Colonic mucosa (tissue), 4 donors: ENCODE measurements around the gene CHRDL1. TPM values are rescaled to one million over a fixed set of nuclear protein-coding genes. Genes with fewer than 3 reads are reported as not detected.

ENCODE experiments used
- DNase-seq: peaks from one replicate; pipeline ENCODE4 v3.0.0-alpha.2; 2020
- H3K27ac ChIP-seq: fragments of 200-600 bp; one replicate; pipeline ENCODE4 v1.8.0; 2021
- H3K27me3 ChIP-seq: fragments of 200-600 bp; one replicate; pipeline ENCODE4 v1.8.0; 2021
- H3K36me3 ChIP-seq: fragments of 200-600 bp; one replicate; pipeline ENCODE4 v1.8.0; 2021
- H3K4me1 ChIP-seq: fragments of 200-600 bp; one replicate; pipeline ENCODE4 v1.8.0; 2021; ENCODE audit warnings: mild to moderate bottlenecking
- H3K4me3 ChIP-seq: fragments of 200-600 bp; one replicate; pipeline ENCODE4 v1.8.0; 2021
- H3K9ac ChIP-seq, 2 donors: one replicate each; pipeline ENCODE4 v1.7.0; 2013; ENCODE audit warnings: control low read depth in 2 of 2, low read depth in 2 of 2, low read length in 2 of 2
- H3K9me3 ChIP-seq: fragments of 200-600 bp; one replicate; pipeline ENCODE4 v1.8.0; 2021
- intact Hi-C: fragments of 100-400 bp; cut with DNase I; formaldehyde crosslinking; loops from one replicate; pipeline ENCODE4 v1.14.1; 2022
- total RNA-seq, 2 donors: library from RNA; stranded (reverse); fragmentation: NEBNext Ultra II Directional in 1 of 2; extraction: Animal tissue kit (Norgen Biotek cat#: 25700) in 1 of 2; gene quantifications; one replicate each; pipeline ENCODE4 v1.2.1, GENCODE V29; 2021
- TF ChIP-seq, protein P1 (sequence below): fragments of 200-600 bp; IDR thresholded peaks from one replicate; pipeline ENCODE4 v1.8.0; 2022; ENCODE audit warnings: antibody characterized with exemption, mild to moderate bottlenecking
- donor health status: healthy.
- donor health status: DM: no; HTN: no; CAD: no.
- donor health status: DM: no; HTN: no; CAD: no.

Gene CHRDL1
- total RNA-seq, 2 donors from 2014 or later, result 2.2 to 18.3 TPM

GRCh38 chrX:110699109-110699508 is 96.5 kb downstream of the CHRDL1 start:
- intact Hi-C loops, result no loop called here
- H3K27ac ChIP-seq, result no peak overlapping the region
- TF ChIP-seq, protein P1, sequence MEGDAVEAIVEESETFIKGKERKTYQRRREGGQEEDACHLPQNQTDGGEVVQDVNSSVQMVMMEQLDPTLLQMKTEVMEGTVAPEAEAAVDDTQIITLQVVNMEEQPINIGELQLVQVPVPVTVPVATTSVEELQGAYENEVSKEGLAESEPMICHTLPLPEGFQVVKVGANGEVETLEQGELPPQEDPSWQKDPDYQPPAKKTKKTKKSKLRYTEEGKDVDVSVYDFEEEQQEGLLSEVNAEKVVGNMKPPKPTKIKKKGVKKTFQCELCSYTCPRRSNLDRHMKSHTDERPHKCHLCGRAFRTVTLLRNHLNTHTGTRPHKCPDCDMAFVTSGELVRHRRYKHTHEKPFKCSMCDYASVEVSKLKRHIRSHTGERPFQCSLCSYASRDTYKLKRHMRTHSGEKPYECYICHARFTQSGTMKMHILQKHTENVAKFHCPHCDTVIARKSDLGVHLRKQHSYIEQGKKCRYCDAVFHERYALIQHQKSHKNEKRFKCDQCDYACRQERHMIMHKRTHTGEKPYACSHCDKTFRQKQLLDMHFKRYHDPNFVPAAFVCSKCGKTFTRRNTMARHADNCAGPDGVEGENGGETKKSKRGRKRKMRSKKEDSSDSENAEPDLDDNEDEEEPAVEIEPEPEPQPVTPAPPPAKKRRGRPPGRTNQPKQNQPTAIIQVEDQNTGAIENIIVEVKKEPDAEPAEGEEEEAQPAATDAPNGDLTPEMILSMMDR, result no peak
- no peaks in the 10 kb centered on the region for H3K9me3 ChIP-seq
- H3K27me3 ChIP-seq, result no peaks in the 10 kb centered on the region
- DNase-seq, result no peak
- H3K9ac ChIP-seq, result no peak overlapping the region
- no peaks in the 10 kb centered on the region for H3K4me1 ChIP-seq
- no peak overlapping the region for H3K4me3 ChIP-seq
- H3K36me3 ChIP-seq, result no peaks in the 10 kb centered on the region

- H3K4me1 ChIP-seq, result no peaks in the 10 kb centered on the region
- no peak overlapping the region for H3K9ac ChIP-seq
- no peaks in the 10 kb centered on the region for H3K36me3 ChIP-seq
- H3K27ac ChIP-seq, result no peak overlapping the region
- intact Hi-C loops, result no loop called here
- no peaks in the 10 kb centered on the region for H3K9me3 ChIP-seq
- TF ChIP-seq, protein P1, result no peak
- H3K27me3 ChIP-seq, result no peaks in the 10 kb centered on the region
- no peak for DNase-seq
- no peak overlapping the region for H3K4me3 ChIP-seq
These were observed 96.9 kb downstream of the CHRDL1 start for GRCh38 chrX:110698696-110699095.

DNA sequence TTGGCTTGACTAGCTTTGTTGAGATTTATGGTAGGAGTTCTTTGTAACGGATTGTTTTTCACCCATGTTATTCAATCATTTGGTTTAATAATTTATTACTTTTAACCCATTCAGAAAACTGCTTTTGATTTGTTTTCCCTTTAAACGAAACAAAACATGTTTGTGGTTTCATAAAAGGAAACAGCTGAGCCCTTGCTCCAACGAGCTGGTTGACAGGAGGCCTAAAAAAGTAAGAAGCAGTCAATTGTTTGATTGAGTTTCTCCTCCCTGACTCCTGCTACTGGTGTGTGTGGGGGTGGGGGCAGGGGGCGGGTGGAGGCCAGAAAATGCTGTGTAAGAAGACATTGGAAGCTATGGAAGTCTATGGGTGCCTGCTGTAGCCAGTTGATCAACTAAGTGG is 102.8 kb downstream of the CHRDL1 start:
- H3K27ac ChIP-seq, result no peak overlapping the region
- no peaks in the 10 kb centered on the region for H3K4me1 ChIP-seq
- no peaks in the 10 kb centered on the region for H3K27me3 ChIP-seq
- intact Hi-C loops, result no loop called here
- H3K36me3 ChIP-seq, result no peaks in the 10 kb centered on the region
- DNase-seq, result no peak
- no peak overlapping the region for H3K4me3 ChIP-seq
- H3K9me3 ChIP-seq, result no peaks in the 10 kb centered on the region
- TF ChIP-seq, protein P1, result no peak
- no peak overlapping the region for H3K9ac ChIP-seq

DNA sequence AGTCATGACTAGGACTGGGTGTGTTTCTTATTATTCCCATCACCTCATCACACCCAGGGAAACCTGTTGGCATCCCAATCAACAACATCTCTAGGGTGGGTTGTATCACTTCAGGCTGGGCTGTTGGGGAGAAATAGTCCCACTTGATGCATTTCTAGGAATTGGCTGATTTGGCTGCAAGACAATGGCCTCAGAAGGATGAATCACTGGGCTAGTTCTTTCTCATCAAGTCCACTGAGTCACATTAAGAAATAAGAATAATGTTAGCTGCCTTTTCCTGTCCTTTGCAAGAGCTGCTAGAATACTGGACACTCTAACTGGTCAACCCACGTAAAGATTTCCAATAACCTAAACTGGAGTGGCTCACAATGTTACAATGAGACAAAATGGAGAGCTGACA is 104.2 kb downstream of the CHRDL1 start:
- TF ChIP-seq, protein P1, result no peak
- Histone ChIP-seq H3K9ac (no peak overlapping the region), H3K27ac (no peak overlapping the region), H3K9me3 (no peaks in the 10 kb centered on the region), H3K4me3 (no peak overlapping the region), H3K36me3 (no peaks in the 10 kb centered on the region), H3K27me3 (no peaks in the 10 kb centered on the region), H3K4me1 (no peaks in the 10 kb centered on the region)
- intact Hi-C loops, result no loop called here
- no peak for DNase-seq

GRCh38 chrX:110684653-110685052 is 111.0 kb downstream of the CHRDL1 start:
- DNase-seq, result no peak
- no peak overlapping the region for H3K27ac ChIP-seq
- no peaks in the 10 kb centered on the region for H3K4me1 ChIP-seq
- H3K4me3 ChIP-seq, result no peak overlapping the region
- no peak overlapping the region for H3K9ac ChIP-seq
- intact Hi-C loops, result no loop called here
- no peaks in the 10 kb centered on the region for H3K9me3 ChIP-seq
- no peaks in the 10 kb centered on the region for H3K36me3 ChIP-seq
- no peaks in the 10 kb centered on the region for H3K27me3 ChIP-seq
- TF ChIP-seq, protein P1, result no peak

DNA sequence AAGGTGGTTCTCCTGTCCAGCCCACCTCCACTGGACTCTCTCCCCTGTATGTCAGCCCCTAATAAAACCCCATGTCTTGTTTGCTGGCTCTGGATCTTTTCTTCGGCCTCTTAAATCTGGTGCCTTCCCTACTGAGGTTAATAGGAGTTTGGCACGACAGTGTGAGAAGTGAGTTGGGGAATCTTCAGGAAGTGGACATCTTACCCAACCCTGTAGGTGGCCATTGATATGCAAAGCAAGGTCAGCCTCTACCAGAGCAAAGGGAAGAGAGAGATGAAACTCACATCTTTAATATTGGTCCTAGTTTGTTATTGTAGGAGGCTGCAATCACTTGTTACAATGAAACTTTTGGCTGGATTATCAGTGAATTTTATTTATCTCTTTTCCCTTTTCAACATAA is 111.7 kb downstream of the CHRDL1 start:
- TF ChIP-seq, protein P1, result no peak
- no peak for DNase-seq
- intact Hi-C loops, result no loop called here
- no peak overlapping the region for H3K9ac ChIP-seq
- H3K27me3 ChIP-seq, result no peaks in the 10 kb centered on the region
- no peak overlapping the region for H3K27ac ChIP-seq
- no peak overlapping the region for H3K4me3 ChIP-seq
- H3K4me1 ChIP-seq, result no peaks in the 10 kb centered on the region
- no peaks in the 10 kb centered on the region for H3K36me3 ChIP-seq
- H3K9me3 ChIP-seq, result no peaks in the 10 kb centered on the region
